ENCODE measurements around the gene TMC5.

TMC5 gene

GRCh38 chr16:19548144-19548543 is 130.5 kb downstream of the TMC5 start:
- no peak for DNase-seq

Measured in AML-193 (cell line).